ENCODE data around the gene TCTN3.

Gene TCTN3

GRCh38 chr10:95651346-95652060 is 42.2 kb downstream of the TCTN3 start:
- no peak for DNase-seq (ENCODE audit: low read depth)
- no peak overlapping the region for H3K4me3 ChIP-seq (ENCODE audit: low read depth, low read length)
- TF ChIP-seq, protein P1, sequence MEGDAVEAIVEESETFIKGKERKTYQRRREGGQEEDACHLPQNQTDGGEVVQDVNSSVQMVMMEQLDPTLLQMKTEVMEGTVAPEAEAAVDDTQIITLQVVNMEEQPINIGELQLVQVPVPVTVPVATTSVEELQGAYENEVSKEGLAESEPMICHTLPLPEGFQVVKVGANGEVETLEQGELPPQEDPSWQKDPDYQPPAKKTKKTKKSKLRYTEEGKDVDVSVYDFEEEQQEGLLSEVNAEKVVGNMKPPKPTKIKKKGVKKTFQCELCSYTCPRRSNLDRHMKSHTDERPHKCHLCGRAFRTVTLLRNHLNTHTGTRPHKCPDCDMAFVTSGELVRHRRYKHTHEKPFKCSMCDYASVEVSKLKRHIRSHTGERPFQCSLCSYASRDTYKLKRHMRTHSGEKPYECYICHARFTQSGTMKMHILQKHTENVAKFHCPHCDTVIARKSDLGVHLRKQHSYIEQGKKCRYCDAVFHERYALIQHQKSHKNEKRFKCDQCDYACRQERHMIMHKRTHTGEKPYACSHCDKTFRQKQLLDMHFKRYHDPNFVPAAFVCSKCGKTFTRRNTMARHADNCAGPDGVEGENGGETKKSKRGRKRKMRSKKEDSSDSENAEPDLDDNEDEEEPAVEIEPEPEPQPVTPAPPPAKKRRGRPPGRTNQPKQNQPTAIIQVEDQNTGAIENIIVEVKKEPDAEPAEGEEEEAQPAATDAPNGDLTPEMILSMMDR (conservative IDR thresholded peaks at IDR 0.05; ENCODE audit: low read depth, low read length) = no peak

GRCh38 chr10:95650232-95650631 is 43.5 kb downstream of the TCTN3 start:
- TF ChIP-seq, protein P1 (conservative IDR thresholded peaks at IDR 0.05; ENCODE audit: low read depth, low read length) = no peak
- no peak overlapping the region for H3K4me3 ChIP-seq (ENCODE audit: low read depth, low read length)
- no peak for DNase-seq (ENCODE audit: low read depth)

- H3K4me3 ChIP-seq (ENCODE audit: low read depth, low read length) = no peak overlapping the region
- TF ChIP-seq, protein P1 (conservative IDR thresholded peaks at IDR 0.05; ENCODE audit: low read depth, low read length) = no peak
- no peak for DNase-seq (ENCODE audit: low read depth)
Measured at GRCh38 chr10:95648138-95648537, 45.6 kb downstream of the TCTN3 start.

- H3K4me3 ChIP-seq (ENCODE audit: low read depth, low read length) = no peak overlapping the region
- DNase-seq (ENCODE audit: low read depth) = no peak
- TF ChIP-seq, protein P1 (conservative IDR thresholded peaks at IDR 0.05; ENCODE audit: low read depth, low read length) = no peak
Measured at GRCh38 chr10:95646160-95646559, 47.6 kb downstream of the TCTN3 start.

DNA sequence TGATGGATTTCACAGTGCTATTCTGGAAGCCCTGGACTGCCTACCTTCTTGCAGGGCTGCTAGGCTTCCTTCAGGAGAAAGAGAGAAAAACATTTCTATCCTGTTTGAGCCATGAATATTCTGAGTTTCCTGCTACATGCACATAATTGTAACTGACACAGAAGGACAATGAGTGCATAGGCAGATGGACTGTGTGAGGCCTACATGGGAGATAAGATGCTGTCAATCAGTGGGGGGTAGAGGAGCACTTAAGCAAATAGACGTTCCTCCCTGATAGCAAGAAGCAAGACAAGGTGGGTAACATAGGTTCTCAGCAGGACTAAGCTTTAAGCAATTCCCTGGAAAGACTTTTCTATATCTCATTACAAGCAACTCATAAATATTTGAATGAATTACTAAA is 48.8 kb downstream of the TCTN3 start:
- TF ChIP-seq, protein P1 (conservative IDR thresholded peaks at IDR 0.05; ENCODE audit: low read depth, low read length) = no peak
- DNase-seq (ENCODE audit: low read depth) = no peak
- no peak overlapping the region for H3K4me3 ChIP-seq (ENCODE audit: low read depth, low read length)

DNA sequence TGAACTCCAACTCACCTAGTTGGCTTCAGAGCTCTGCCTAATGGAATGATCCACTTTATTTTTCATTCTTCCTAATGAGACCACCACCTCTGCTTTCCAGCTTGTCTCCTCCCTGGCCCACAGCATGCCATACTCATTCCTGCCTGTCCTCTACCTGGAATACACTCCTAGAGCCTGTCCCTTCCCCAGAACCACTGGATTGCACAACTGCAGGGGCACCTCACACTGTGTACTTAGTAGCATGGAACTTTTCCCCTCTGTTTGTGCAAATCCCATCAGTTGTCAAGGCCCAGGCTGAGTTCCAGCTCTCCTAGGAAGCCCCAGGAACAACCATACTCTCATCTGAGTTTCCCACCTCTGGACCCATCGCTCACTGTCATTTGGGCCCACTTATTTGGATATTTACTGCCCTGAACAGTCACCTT is 52.8 kb downstream of the TCTN3 start:
- TF ChIP-seq, protein P1 (conservative IDR thresholded peaks at IDR 0.05; ENCODE audit: low read depth, low read length) = no peak
- no peak overlapping the region for H3K4me3 ChIP-seq (ENCODE audit: low read depth, low read length)
- no peak for DNase-seq (ENCODE audit: low read depth)

DNA sequence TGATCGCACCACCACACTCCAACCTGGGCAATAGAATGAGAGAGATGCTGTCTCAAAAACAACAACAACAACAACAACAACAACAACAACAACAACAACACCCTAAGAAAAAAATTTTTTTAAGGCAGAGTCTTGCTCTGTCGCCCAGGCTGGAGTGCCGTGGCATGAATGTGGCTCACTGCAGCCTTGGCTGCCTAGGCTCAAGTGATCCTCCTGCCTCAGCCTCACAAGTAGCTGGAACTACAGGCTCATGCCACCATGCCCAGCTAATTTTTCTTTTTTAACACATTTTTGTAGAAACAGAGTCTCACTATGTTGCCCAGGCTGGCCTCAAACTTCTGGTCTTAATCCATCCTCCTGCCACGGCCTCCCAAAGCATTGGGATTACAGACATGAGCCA is 55.8 kb downstream of the TCTN3 start:
- DNase-seq (ENCODE audit: low read depth) = no peak
- TF ChIP-seq, protein P1 (conservative IDR thresholded peaks at IDR 0.05; ENCODE audit: low read depth, low read length) = no peak

More for the DNA sequence above, 55.8 kb downstream of the TCTN3 start:
- no peak overlapping the region for H3K4me3 ChIP-seq (ENCODE audit: low read depth, low read length)

All from choroid plexus epithelial cell (primary cell).